Mesendoderm (in vitro differentiated cells): ENCODE measurements around the gene ZNF280A.
"Not testable (repeated sequence)": the region's sequence is repeated elsewhere in the genome, so short reads cannot be mapped to it uniquely, and the experiment has no call there.

ENCODE experiments used
- DNase-seq: peaks from one replicate; pipeline ENCODE4 v3.0.0; 2013
- H2AK5ac ChIP-seq: 2 replicates; pipeline ENCODE4 v1.6.1; 2013; ENCODE audit warnings: low read length, inconsistent platforms
- H2BK120ac ChIP-seq: 2 replicates; pipeline ENCODE4 v1.6.1; 2013; ENCODE audit warnings: low read depth, mild to moderate bottlenecking, low read length, moderate library complexity, mixed read lengths
- H2BK15ac ChIP-seq: replicated peaks from 2 replicates; pipeline ENCODE4 v1.6.1; 2013; ENCODE audit warnings: low read depth, mild to moderate bottlenecking, moderate library complexity
- H2BK5ac ChIP-seq: 2 replicates; pipeline ENCODE4 v1.6.1; 2013; ENCODE audit warnings: low read length, inconsistent platforms
- H3K18ac ChIP-seq: 2 replicates; pipeline ENCODE4 v1.6.1; 2013; ENCODE audit warnings: mild to moderate bottlenecking, low read length, mixed read lengths
- H3K23ac ChIP-seq: one replicate; pipeline ENCODE4 v1.6.1; 2013; ENCODE audit warnings: low read length
- H3K27ac ChIP-seq: 2 replicates; pipeline ENCODE4 v1.5.1; 2013; ENCODE audit warnings: low read depth, mild to moderate bottlenecking, inconsistent platforms, low read length, moderate library complexity
- H3K27me3 ChIP-seq: 2 replicates; pipeline ENCODE4 v1.6.1; 2013; ENCODE audit warnings: low read length, control low read depth, mild to moderate bottlenecking, inconsistent platforms; ENCODE audit not compliant: insufficient read depth, poor library complexity
- H3K36me3 ChIP-seq: 2 replicates; pipeline ENCODE4 v1.6.1; 2013; ENCODE audit warnings: low read length, inconsistent platforms; ENCODE audit not compliant: control insufficient read depth, insufficient read depth
- H3K4ac ChIP-seq: one replicate; pipeline ENCODE4 v1.6.1; 2013; ENCODE audit warnings: low read depth, mild to moderate bottlenecking, low read length, moderate library complexity
- H3K4me1 ChIP-seq: 2 replicates; pipeline ENCODE4 v1.6.1; 2013; ENCODE audit warnings: low read depth, low read length, inconsistent platforms; ENCODE audit not compliant: control insufficient read depth
- H3K4me2 ChIP-seq: 2 replicates; pipeline ENCODE4 v1.6.1; 2013; ENCODE audit warnings: low read length
- H3K4me3 ChIP-seq: 2 replicates; pipeline ENCODE4 v1.5.1; 2013; ENCODE audit warnings: mild to moderate bottlenecking, low read length
- H3K56ac ChIP-seq: one replicate; pipeline ENCODE4 v1.6.1; 2013; ENCODE audit warnings: low read length
- H3K79me1 ChIP-seq: 2 replicates; pipeline ENCODE4 v1.6.1; 2013; ENCODE audit warnings: low read length, inconsistent platforms
- H3K79me2 ChIP-seq: 2 replicates; pipeline ENCODE4 v1.6.1; 2013; ENCODE audit warnings: mild to moderate bottlenecking, low read length; ENCODE audit not compliant: control insufficient read depth, insufficient read depth
- H3K9ac ChIP-seq: 2 replicates; pipeline ENCODE4 v1.6.1; 2013; ENCODE audit warnings: low read length, inconsistent platforms
- H4K5ac ChIP-seq: one replicate; pipeline ENCODE4 v1.6.1; 2013; ENCODE audit warnings: low read length
- H4K8ac ChIP-seq: one replicate; pipeline ENCODE4 v1.6.1; 2013; ENCODE audit warnings: low read depth, mild to moderate bottlenecking, control low read depth, low read length, moderate library complexity
- WGBS: extraction: QIAGEN DNeasy Blood & Tissue Kit; methylation state at CpG from one replicate; pipeline ENCODE4 v1.1.7; 2013; ENCODE audit warnings: low lambda C conversion rate, missing lambda C conversion rate; ENCODE audit not compliant: insufficient coverage; ENCODE audit errors: extremely low coverage; 5-methylcytosine and 5-hydroxymethylcytosine counted together

ZNF280A gene

DNA sequence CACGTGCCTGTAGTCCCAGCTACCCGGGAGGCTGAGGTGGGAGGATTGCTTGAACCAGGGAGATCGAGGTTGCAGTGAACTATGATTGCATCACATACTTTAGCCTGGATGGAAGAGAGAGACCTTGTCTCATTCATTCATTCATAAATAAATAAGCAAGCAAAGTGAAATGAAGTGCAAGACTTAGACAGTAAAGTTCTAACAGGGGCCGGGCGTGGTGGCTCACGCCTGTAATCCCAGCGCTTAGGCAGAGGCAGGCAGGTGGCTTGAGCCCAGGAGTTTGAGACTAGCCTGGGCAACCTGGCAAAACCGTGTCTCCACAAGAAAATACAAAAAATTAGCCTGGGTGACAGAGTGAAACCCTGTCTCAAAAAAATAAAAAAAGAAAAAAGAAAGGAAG, 1.6 kb upstream of the ZNF280A start:
- Histone ChIP-seq H3K4me3 (no peak overlapping the region), H3K4ac (no peak overlapping the region), H3K23ac (no peak overlapping the region), H2BK120ac (no peak overlapping the region), H2AK5ac (no peak overlapping the region), H3K9ac (no peak overlapping the region), H3K27me3 (no peaks in the 10 kb centered on the region), H3K56ac (no peak overlapping the region), H3K4me2 (no peak overlapping the region), H4K5ac (no peak overlapping the region), H4K8ac (no peak overlapping the region), H3K79me2 (no peaks in the 10 kb centered on the region), H3K36me3 (no peaks in the 10 kb centered on the region), H3K27ac (no peak overlapping the region), H3K4me1 (no peaks in the 10 kb centered on the region), H3K18ac (no peak overlapping the region), H3K79me1 (no peaks in the 10 kb centered on the region), H2BK15ac (no peak overlapping the region), H2BK5ac (no peak overlapping the region)
- WGBS = no CpG with 5 or more reads among the region's 8 CpGs
- no peak for DNase-seq

DNA sequence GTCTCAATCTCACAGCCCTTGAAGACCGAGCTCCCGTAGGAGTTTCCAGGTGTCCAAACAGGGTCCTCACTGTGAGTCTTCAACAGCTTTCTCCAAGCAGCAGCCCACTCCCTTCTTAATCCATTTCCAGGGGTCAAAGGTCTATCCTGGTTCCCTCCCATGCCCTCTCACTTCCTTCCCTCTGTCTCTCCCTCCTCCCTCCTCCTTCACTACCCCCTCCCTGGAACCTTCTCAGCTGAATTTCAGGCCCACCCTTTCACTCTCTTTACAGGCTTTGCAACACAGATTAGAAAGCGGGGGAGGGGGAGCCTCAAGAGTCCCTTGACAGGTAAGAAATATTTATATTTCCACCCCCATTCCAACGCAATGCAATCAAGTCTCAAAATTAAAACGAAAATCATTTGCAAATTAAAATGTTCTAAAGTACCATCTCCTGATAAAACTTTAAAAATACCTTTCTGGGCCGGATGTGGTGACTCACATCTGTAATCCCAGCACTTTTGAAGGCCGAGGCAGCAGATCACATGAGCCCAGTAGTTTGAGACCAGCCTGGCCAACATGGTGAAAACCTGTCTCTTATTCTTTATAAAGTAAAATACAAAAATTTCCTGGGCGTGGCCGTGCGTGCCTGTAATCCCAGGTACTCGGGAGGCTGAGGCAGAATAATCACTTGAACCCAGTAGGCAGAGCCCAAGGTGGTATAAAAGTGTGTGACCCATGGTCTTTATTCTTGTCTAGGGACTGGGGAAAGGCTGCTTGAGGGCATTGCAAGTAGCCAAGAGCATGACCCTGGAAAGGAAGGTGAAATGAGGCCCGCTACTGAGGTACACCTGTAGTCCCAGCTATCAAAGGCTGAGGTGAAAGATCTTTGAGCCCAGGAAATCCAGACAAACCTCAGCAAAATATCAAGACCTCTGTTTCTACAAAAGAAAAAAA, 865 bp upstream of the ZNF280A start:
- Histone ChIP-seq H2BK120ac (no peak overlapping the region), H2AK5ac (no peak overlapping the region), H2BK15ac (no peak overlapping the region), H3K27ac (no peak overlapping the region), H2BK5ac (no peak overlapping the region), H3K18ac (no peak overlapping the region), H3K4me3 (no peak overlapping the region), H3K27me3 (no peaks in the 10 kb centered on the region), H3K23ac (no peak overlapping the region), H3K9ac (no peak overlapping the region), H3K4me1 (no peaks in the 10 kb centered on the region), H3K56ac (no peak overlapping the region), H3K4me2 (no peak overlapping the region), H3K79me2 (no peaks in the 10 kb centered on the region), H4K8ac (no peak overlapping the region), H3K79me1 (no peaks in the 10 kb centered on the region), H3K4ac (no peak overlapping the region), H3K36me3 (no peaks in the 10 kb centered on the region), H4K5ac (no peak overlapping the region)
- WGBS = no CpG with 5 or more reads among the region's 12 CpGs
- DNase-seq = peak; percentile 5

DNA sequence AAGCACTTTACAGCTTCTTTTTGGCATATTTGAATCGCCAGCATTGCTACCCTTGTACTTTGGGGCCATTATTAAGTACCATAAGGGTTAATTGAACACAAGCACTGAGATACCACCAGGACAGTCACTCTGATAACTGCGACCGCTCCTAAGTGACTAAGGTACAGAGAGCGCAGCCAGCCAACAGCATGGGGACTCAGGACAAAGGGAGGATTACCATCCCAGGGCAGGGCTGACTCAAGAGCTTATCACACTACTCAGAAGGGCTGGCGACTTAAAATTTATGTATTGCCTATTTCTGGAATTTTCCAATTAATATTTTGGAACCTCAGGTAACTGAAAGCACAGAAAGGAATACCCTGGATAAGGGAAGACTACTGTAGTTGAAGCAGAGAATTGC, 479 bp downstream of the ZNF280A start:
- WGBS = no CpG with 5 or more reads among the region's 5 CpGs
- no peak overlapping the region for H3K4me2 ChIP-seq
- H3K27ac ChIP-seq = no peak overlapping the region

DNA sequence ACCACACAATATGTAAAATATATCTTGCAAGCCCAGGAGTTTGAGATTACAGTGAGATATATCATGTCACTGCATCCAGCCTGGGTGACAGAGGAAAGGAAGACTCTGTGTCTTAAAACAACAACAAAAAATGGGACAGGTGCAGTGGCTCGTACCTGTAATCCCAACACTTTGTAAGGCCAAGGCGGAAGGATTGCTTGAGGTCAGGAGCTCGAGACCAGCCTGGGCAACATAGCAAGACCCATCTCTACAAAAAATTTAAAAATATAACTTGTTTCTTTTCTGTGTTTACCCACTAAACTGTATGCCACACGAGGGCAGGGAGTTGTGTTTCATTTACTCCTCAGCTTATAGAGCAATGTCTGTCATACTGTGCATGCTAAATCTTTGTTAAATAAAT, 3.1 kb downstream of the ZNF280A start:
- Histone ChIP-seq H3K79me1 (no peaks in the 10 kb centered on the region), H2BK5ac (no peak overlapping the region)

More for the DNA sequence above, 479 bp downstream of the ZNF280A start:
- Histone ChIP-seq H3K23ac (no peak overlapping the region), H3K36me3 (no peaks in the 10 kb centered on the region), H3K56ac (no peak overlapping the region), H3K79me1 (no peaks in the 10 kb centered on the region), H3K4me1 (no peaks in the 10 kb centered on the region), H3K4ac (no peak overlapping the region), H3K4me3 (no peak overlapping the region), H3K27me3 (no peaks in the 10 kb centered on the region), H3K18ac (no peak overlapping the region), H3K79me2 (no peaks in the 10 kb centered on the region), H3K9ac (no peak overlapping the region), H2BK15ac (no peak overlapping the region), H4K8ac (no peak overlapping the region), H4K5ac (no peak overlapping the region), H2BK120ac (no peak overlapping the region), H2AK5ac (no peak overlapping the region), H2BK5ac (no peak overlapping the region)
- DNase-seq = no peak

DNA sequence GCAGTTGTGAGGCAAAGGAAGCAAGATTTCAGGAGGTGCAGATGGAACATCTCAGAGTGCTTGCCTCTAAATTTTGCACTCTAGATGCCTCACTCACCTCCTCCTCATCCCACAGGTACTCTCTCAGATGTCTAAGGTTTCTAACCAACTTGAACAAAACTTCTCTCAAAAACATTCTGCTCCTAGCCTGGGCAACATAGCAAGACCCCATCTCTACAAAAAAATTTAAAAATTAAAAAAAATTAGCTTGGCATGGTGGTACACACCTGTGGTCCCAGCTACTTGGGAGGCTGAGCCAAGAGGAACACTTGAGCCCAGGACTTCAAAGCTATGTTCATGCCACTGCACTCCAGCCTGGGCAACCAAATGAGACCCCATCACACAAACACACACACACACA, 4.2 kb downstream of the ZNF280A start:
- H3K27ac ChIP-seq = no peak overlapping the region
- H3K27me3 ChIP-seq = no peaks in the 10 kb centered on the region
- no peak overlapping the region for H3K56ac ChIP-seq
- no peak overlapping the region for H2AK5ac ChIP-seq
- DNase-seq = no peak
- no peak overlapping the region for H3K23ac ChIP-seq
- no peak overlapping the region for H3K18ac ChIP-seq
- no peak overlapping the region for H2BK5ac ChIP-seq
- no peaks in the 10 kb centered on the region for H3K79me1 ChIP-seq
- no peak overlapping the region for H2BK120ac ChIP-seq
- H3K79me2 ChIP-seq = no peaks in the 10 kb centered on the region
- H3K9ac ChIP-seq = no peak overlapping the region
- H3K4ac ChIP-seq = no peak overlapping the region
- H4K5ac ChIP-seq = no peak overlapping the region
- H4K8ac ChIP-seq = no peak overlapping the region
- no peaks in the 10 kb centered on the region for H3K4me1 ChIP-seq
- no peak overlapping the region for H3K4me3 ChIP-seq
- no peaks in the 10 kb centered on the region for H3K36me3 ChIP-seq
- H2BK15ac ChIP-seq = no peak overlapping the region
- H3K4me2 ChIP-seq = no peak overlapping the region

More for the DNA sequence above, 3.1 kb downstream of the ZNF280A start:
- no peak overlapping the region for H3K4me3 ChIP-seq
- no peak overlapping the region for H3K9ac ChIP-seq
- no peak overlapping the region for H4K8ac ChIP-seq
- H2BK15ac ChIP-seq = no peak overlapping the region
- H4K5ac ChIP-seq = no peak overlapping the region
- no peaks in the 10 kb centered on the region for H3K27me3 ChIP-seq
- H3K36me3 ChIP-seq = no peaks in the 10 kb centered on the region
- H3K4ac ChIP-seq = no peak overlapping the region
- no peak overlapping the region for H3K18ac ChIP-seq
- no peaks in the 10 kb centered on the region for H3K4me1 ChIP-seq
- no peak overlapping the region for H2AK5ac ChIP-seq
- no peak overlapping the region for H3K27ac ChIP-seq
- no peak overlapping the region for H3K4me2 ChIP-seq
- H3K56ac ChIP-seq = no peak overlapping the region
- no CpG with 5 or more reads among the region's 4 CpGs for WGBS
- H3K23ac ChIP-seq = no peak overlapping the region
- no peaks in the 10 kb centered on the region for H3K79me2 ChIP-seq
- H2BK120ac ChIP-seq = no peak overlapping the region
- no peak for DNase-seq

DNA sequence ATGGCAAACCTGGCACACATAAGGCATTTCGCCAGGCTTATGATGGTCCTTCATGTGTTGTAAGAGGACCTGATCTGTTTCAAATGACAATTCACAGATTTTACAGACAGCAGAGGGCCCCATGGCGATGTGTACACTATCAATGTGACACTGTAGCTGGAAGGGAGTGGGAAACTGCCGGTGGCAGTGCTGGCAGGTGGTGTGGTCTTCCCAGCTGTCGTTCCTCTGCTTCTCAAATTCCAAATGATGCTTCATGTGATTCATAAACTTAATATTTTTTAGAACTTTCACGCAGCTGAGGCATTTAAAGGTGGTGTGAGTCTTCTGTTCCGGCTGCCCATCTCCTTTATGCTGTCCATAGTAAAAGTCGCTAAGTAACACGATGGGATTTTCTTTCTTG, 5.6 kb downstream of the ZNF280A start:
- H3K9ac ChIP-seq, H3K23ac ChIP-seq, H3K27me3 ChIP-seq, H2BK120ac ChIP-seq, H3K36me3 ChIP-seq, H3K27ac ChIP-seq, H3K79me2 ChIP-seq, DNase-seq, H3K4me3 ChIP-seq, H3K4me2 ChIP-seq, H3K79me1 ChIP-seq, H4K8ac ChIP-seq, H4K5ac ChIP-seq, H2BK15ac ChIP-seq, H3K18ac ChIP-seq, H3K4me1 ChIP-seq, H2BK5ac ChIP-seq, H2AK5ac ChIP-seq, H3K4ac ChIP-seq, H3K56ac ChIP-seq: not testable (repeated sequence)
- WGBS = no CpG with 5 or more reads among the region's 8 CpGs
